HepG2 (cell line): ENCODE results near the gene FRK. TPM values are rescaled to one million over a fixed set of nuclear protein-coding genes. Genes with fewer than 3 reads are reported as not detected.

Experiments used
- AFF4 ChIP-seq: sonication (generic); formaldehyde crosslinking; IDR thresholded peaks from 2 replicates; pipeline ENCODE4 v1.4.0; 2020; ENCODE audit warnings: missing genetic modification reagents
- GLI4 ChIP-seq: sonication (generic); formaldehyde crosslinking; IDR thresholded peaks from 2 replicates; pipeline ENCODE4 v1.5.1; 2020; ENCODE audit warnings: missing genetic modification reagents, mild to moderate bottlenecking, moderate library complexity, borderline replicate concordance
- KDM4B ChIP-seq: sonication (generic); formaldehyde crosslinking; IDR thresholded peaks from 2 replicates; pipeline ENCODE4 v1.4.0; 2020; ENCODE audit warnings: missing genetic modification reagents
- RFX1 ChIP-seq: fragments of 450-650 bp; IDR thresholded peaks from 2 replicates; pipeline ENCODE4 v1.6.1; 2017
- SKIL ChIP-seq: sonication (generic); formaldehyde crosslinking; IDR thresholded peaks from 2 replicates; pipeline ENCODE4 v1.8.0; 2022; ENCODE audit warnings: missing genetic modification reagents, mild to moderate bottlenecking, moderate library complexity, borderline replicate concordance
- SRSF4 ChIP-seq: fragments of 200-400 bp; formaldehyde crosslinking; IDR thresholded peaks from one replicate; pipeline ENCODE4 v1.6.1; 2018; ENCODE audit warnings: mild to moderate bottlenecking, low read depth, low read length, moderate library complexity; ENCODE audit not compliant: poor library complexity, severe bottlenecking
- ZNF782 ChIP-seq: sonication (generic); formaldehyde crosslinking; IDR thresholded peaks from 2 replicates; pipeline ENCODE4 v1.4.0; 2020; ENCODE audit warnings: missing genetic modification reagents, mild to moderate bottlenecking, borderline replicate concordance
- ZSCAN9 ChIP-seq: IDR thresholded peaks from 2 replicates; pipeline ENCODE4 v1.6.1; 2016; ENCODE audit warnings: borderline replicate concordance
- polyA plus RNA-seq, 8 experiments: library from polyadenylated mRNA; depleted of rRNA in 3 of 8; stranded (reverse) in 7 of 8; unstranded in 1 of 8; fragments of >200 nt; fragmentation: Illumina TruSeq in 4 of 8; extraction: Trizol in 4 of 8; gene quantifications; 2 replicates each; pipeline versions ENCODE4 v1.2.1 to v1.2.3, GENCODE V29; 2011 to 2016; ENCODE audit warnings: low read depth in 4 of 8, missing spikeins in 1 of 8, mixed read lengths in 1 of 8; ENCODE audit not compliant: insufficient read depth in 1 of 8
- total RNA-seq, 5 experiments: library from RNA; depleted of rRNA; stranded (reverse); fragments of >200 nt; fragmentation: Illumina TruSeq; extraction: Trizol; gene quantifications; 2 replicates each; pipeline ENCODE4 v1.2.3, GENCODE V29; 2016; ENCODE audit warnings: low read depth in 1 of 5
- TF ChIP-seq, protein P1 (sequence below): sonication (generic); formaldehyde crosslinking; IDR thresholded peaks from 2 replicates; pipeline ENCODE4 v1.8.0; 2023; ENCODE audit warnings: mild to moderate bottlenecking, missing genetic modification reagents
- TF ChIP-seq, protein P2 (sequence below): IDR thresholded peaks from 2 replicates; pipeline ENCODE4 v1.6.1; 2016; ENCODE audit warnings: low read depth, missing genetic modification reagents, missing compliant biosample characterization

FRK gene
- total and polyA plus RNA-seq, 2 of the 13 experiments (the other 11 are each of a cell fraction or from before 2014, with no cell fraction given) = 1.3 to 2.9 TPM

DNA sequence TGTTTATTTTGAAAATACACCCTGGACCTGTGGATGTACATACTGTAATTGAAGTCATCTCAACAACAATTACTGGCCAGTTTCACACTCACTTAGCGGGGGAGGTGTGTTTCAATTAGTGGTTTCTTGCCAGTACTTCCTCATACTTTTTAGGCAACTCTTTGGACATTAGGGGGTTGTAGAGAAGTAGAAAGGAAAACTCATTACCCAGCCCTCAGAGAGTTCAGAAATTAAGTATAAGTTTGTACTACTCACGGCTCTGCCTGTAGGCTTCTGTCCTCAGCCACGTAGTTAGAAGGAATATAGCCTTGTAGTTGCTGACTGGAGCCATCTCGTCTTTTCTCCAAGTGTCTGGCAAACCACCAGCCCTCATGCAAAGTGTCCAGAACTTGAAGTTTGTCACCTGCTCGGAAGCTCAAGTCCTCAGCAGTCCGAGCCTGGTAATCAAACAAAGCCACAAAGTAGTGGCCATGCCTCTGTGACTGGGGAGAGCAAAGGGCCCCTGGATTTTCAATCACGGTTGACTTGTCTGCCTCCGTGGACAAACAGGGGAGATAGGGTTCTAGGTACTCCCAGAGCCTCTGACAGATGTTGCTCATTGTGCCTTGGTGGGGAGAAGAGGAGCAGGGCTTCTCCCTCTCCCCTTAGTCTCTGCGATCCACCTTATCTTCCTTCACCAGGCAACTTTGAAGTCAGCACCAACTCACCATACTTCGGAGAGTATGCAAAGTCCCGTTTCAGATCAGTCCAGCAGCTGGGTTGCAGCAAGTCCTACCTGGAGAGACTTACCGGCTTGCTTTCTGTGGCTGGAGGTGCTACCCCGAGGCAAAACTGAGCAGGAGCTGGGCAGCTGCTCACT is 749 bp downstream of the FRK start (continued):
- no peak for TF ChIP-seq RFX1
- TF ChIP-seq, protein P1, sequence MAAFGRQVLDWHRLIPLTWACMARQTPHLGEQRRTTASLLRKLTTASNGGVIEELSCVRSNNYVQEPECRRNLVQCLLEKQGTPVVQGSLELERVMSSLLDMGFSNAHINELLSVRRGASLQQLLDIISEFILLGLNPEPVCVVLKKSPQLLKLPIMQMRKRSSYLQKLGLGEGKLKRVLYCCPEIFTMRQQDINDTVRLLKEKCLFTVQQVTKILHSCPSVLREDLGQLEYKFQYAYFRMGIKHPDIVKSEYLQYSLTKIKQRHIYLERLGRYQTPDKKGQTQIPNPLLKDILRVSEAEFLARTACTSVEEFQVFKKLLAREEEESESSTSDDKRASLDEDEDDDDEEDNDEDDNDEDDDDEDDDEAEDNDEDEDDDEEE (CRISPR knock-in tag) = no peak
- TF ChIP-seq GLI4 (CRISPR knock-in tag) = peak; percentile 30; the same call in 1 of the 2 replicates
- no peak for TF ChIP-seq ZSCAN9 (CRISPR knock-in tag)
- no peak for TF ChIP-seq AFF4 (CRISPR knock-in tag)
- TF ChIP-seq SRSF4 = no peak
- TF ChIP-seq, protein P2, sequence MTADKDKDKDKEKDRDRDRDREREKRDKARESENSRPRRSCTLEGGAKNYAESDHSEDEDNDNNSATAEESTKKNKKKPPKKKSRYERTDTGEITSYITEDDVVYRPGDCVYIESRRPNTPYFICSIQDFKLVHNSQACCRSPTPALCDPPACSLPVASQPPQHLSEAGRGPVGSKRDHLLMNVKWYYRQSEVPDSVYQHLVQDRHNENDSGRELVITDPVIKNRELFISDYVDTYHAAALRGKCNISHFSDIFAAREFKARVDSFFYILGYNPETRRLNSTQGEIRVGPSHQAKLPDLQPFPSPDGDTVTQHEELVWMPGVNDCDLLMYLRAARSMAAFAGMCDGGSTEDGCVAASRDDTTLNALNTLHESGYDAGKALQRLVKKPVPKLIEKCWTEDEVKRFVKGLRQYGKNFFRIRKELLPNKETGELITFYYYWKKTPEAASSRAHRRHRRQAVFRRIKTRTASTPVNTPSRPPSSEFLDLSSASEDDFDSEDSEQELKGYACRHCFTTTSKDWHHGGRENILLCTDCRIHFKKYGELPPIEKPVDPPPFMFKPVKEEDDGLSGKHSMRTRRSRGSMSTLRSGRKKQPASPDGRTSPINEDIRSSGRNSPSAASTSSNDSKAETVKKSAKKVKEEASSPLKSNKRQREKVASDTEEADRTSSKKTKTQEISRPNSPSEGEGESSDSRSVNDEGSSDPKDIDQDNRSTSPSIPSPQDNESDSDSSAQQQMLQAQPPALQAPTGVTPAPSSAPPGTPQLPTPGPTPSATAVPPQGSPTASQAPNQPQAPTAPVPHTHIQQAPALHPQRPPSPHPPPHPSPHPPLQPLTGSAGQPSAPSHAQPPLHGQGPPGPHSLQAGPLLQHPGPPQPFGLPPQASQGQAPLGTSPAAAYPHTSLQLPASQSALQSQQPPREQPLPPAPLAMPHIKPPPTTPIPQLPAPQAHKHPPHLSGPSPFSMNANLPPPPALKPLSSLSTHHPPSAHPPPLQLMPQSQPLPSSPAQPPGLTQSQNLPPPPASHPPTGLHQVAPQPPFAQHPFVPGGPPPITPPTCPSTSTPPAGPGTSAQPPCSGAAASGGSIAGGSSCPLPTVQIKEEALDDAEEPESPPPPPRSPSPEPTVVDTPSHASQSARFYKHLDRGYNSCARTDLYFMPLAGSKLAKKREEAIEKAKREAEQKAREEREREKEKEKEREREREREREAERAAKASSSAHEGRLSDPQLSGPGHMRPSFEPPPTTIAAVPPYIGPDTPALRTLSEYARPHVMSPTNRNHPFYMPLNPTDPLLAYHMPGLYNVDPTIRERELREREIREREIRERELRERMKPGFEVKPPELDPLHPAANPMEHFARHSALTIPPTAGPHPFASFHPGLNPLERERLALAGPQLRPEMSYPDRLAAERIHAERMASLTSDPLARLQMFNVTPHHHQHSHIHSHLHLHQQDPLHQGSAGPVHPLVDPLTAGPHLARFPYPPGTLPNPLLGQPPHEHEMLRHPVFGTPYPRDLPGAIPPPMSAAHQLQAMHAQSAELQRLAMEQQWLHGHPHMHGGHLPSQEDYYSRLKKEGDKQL (CRISPR knock-in tag) = no peak
- TF ChIP-seq SKIL (CRISPR knock-in tag) = no peak
- TF ChIP-seq KDM4B (CRISPR knock-in tag) = no peak
- TF ChIP-seq ZNF782 (CRISPR knock-in tag) = no peak
